ENCODE results near the gene FAM3D.

- TF ChIP-seq CTCF (IDR thresholded peaks at IDR 0.05; ENCODE audit: insufficient read depth, low read length) (no peak), POLR2AphosphoS5 (IDR thresholded peaks at IDR 0.05; ENCODE audit: low read depth) (no peak)
Measured at GRCh38 chr3:58633157-58633865, 33.3 kb downstream of the FAM3D start.

Measured in HL-60 (cell line).